ENCODE data around the gene SLC43A3.

SLC43A3 gene

GRCh38 chr11:57430952-57431351, 4.0 kb upstream of the SLC43A3 start:
- in situ Hi-C loops (cut with MboI; ENCODE audit: low sequenced_read_pairs), result no loop called here

GRCh38 chr11:57429946-57430345, 3.0 kb upstream of the SLC43A3 start:
- in situ Hi-C loops (cut with MboI; ENCODE audit: low sequenced_read_pairs), result no loop called here

- in situ Hi-C loops (cut with MboI; ENCODE audit: low sequenced_read_pairs), result no loop called here
Measured at GRCh38 chr11:57428643-57429042, 1.7 kb upstream of the SLC43A3 start.

GRCh38 chr11:57427727-57428082, 784 bp upstream of the SLC43A3 start:
- in situ Hi-C loops (cut with MboI; ENCODE audit: low sequenced_read_pairs), result no loop called here

GRCh38 chr11:57426439-57426928, 437 bp downstream of the SLC43A3 start:
- in situ Hi-C loops (cut with MboI; ENCODE audit: low sequenced_read_pairs), result no loop called here

- in situ Hi-C loops (cut with MboI; ENCODE audit: low sequenced_read_pairs), result no loop called here
Measured at GRCh38 chr11:57425565-57426438, 1.1 kb downstream of the SLC43A3 start.

GRCh38 chr11:57424792-57425564, 1.9 kb downstream of the SLC43A3 start:
- in situ Hi-C loops (cut with MboI; ENCODE audit: low sequenced_read_pairs), result no loop called here

GRCh38 chr11:57424137-57424791, 2.7 kb downstream of the SLC43A3 start:
- in situ Hi-C loops (cut with MboI; ENCODE audit: low sequenced_read_pairs), result no loop called here

- in situ Hi-C loops (cut with MboI; ENCODE audit: low sequenced_read_pairs), result no loop called here
Measured at GRCh38 chr11:57422669-57423068, 4.3 kb downstream of the SLC43A3 start.

- in situ Hi-C loops (cut with MboI; ENCODE audit: low sequenced_read_pairs), result no loop called here
Measured at GRCh38 chr11:57421805-57422204, 5.1 kb downstream of the SLC43A3 start.

- in situ Hi-C loops (cut with MboI; ENCODE audit: low sequenced_read_pairs), result no loop called here
Measured at GRCh38 chr11:57421066-57421465, 5.9 kb downstream of the SLC43A3 start.

GRCh38 chr11:57419146-57419545, 7.8 kb downstream of the SLC43A3 start:
- in situ Hi-C loops (cut with MboI; ENCODE audit: low sequenced_read_pairs), result no loop called here

GRCh38 chr11:57418131-57418530, 8.8 kb downstream of the SLC43A3 start:
- in situ Hi-C loops (cut with MboI; ENCODE audit: low sequenced_read_pairs), result no loop called here

GRCh38 chr11:57417056-57417455, 9.9 kb downstream of the SLC43A3 start:
- in situ Hi-C loops (cut with MboI; ENCODE audit: low sequenced_read_pairs), result no loop called here

- in situ Hi-C loops (cut with MboI; ENCODE audit: low sequenced_read_pairs), result no loop called here
Measured at GRCh38 chr11:57416436-57416835, 10.5 kb downstream of the SLC43A3 start.

GRCh38 chr11:57414612-57415212, 12.2 kb downstream of the SLC43A3 start:
- in situ Hi-C loops (cut with MboI; ENCODE audit: low sequenced_read_pairs), result no loop called here

- in situ Hi-C loops (cut with MboI; ENCODE audit: low sequenced_read_pairs), result no loop called here
Measured at GRCh38 chr11:57413681-57414080, 13.2 kb downstream of the SLC43A3 start.

GRCh38 chr11:57410287-57410686, 16.6 kb downstream of the SLC43A3 start:
- in situ Hi-C loops (cut with MboI; ENCODE audit: low sequenced_read_pairs), result no loop called here

- in situ Hi-C loops (cut with MboI; ENCODE audit: low sequenced_read_pairs), result no loop called here
Measured at GRCh38 chr11:57409321-57410100, 17.4 kb downstream of the SLC43A3 start.

- in situ Hi-C loops (cut with MboI; ENCODE audit: low sequenced_read_pairs), result no loop called here
Measured at GRCh38 chr11:57408771-57409170, 18.1 kb downstream of the SLC43A3 start.

Data from HL-60/S4 treated with retinoic acid at 250 ng/mL for 4 days and 3 days (cell line).